Peyer's patch (tissue), 4 donors: ENCODE results near the gene GUCA1A. TPM values are rescaled to one million over a fixed set of nuclear protein-coding genes. Genes with fewer than 3 reads are reported as not detected.

Source experiments
- DNase-seq, 3 donors: peaks; one replicate each; pipeline ENCODE4 v3.0.0-alpha.2; 2017 to 2019
- H3K27ac ChIP-seq, 4 donors: fragments of 200-600 bp; sonication (generic); one replicate each; pipeline ENCODE4 v1.5.1; 2016 to 2019
- H3K27me3 ChIP-seq, 2 donors: fragments of 200-600 bp; sonication (generic); one replicate each; pipeline ENCODE4 v1.5.1; 2019
- H3K36me3 ChIP-seq, 3 donors: fragments of 200-600 bp; sonication (generic); one replicate each; pipeline ENCODE4 v1.5.1; 2016 to 2019
- H3K4me1 ChIP-seq, 4 donors: fragments of 200-600 bp; sonication (generic); one replicate each; pipeline ENCODE4 v1.5.1; 2016 to 2019
- H3K4me3 ChIP-seq, 4 donors: fragments of 200-600 bp; sonication (generic); 1 replicate in 3 of 4; 2 replicates in 1 of 4; pipeline ENCODE4 v1.5.1; 2016 to 2019; ENCODE audit warnings: mild to moderate bottlenecking in 1 of 4
- H3K9me3 ChIP-seq, 4 donors: fragments of 200-600 bp; sonication (generic); one replicate each; pipeline ENCODE4 v1.5.1; 2016 to 2019; ENCODE audit warnings: mild to moderate bottlenecking in 1 of 4
- CTCF ChIP-seq, 6 experiments: fragments of 450-650 bp in 4 of 6; fragments of 200-600 bp in 2 of 6; sonication (generic) in 1 of 6; IDR thresholded peaks; one replicate each; pipeline ENCODE4 v1.5.1; 2017 to 2019; ENCODE audit warnings: antibody characterized with exemption in 6 of 6, mild to moderate bottlenecking in 3 of 6, moderate library complexity in 1 of 6
- POLR2A ChIP-seq, 2 donors: fragments of 450-650 bp; IDR thresholded peaks; one replicate each; pipeline ENCODE4 v1.5.1; 2017; ENCODE audit warnings: antibody characterized with exemption in 2 of 2, mild to moderate bottlenecking in 2 of 2, moderate library complexity in 2 of 2
- total RNA-seq, 4 donors: library from RNA; depleted of rRNA; stranded (reverse); fragments of >200 nt; gene quantifications; one replicate each; pipeline ENCODE4 v1.1.0, GENCODE V29; 2016

The GUCA1A gene
- total RNA-seq, 4 donors from 2014 or later: not detected

GRCh38 chr6:42153921-42154320, 19.2 kb upstream of the GUCA1A start:
- Histone ChIP-seq H3K36me3 (no peaks in the 10 kb centered on the region), H3K9me3 (no peaks in the 10 kb centered on the region), H3K4me1 (no peaks in the 10 kb centered on the region), H3K27me3 (no peaks in the 10 kb centered on the region), H3K4me3 (no peak overlapping the region), H3K27ac (no peak overlapping the region)
- no peak for TF ChIP-seq POLR2A (IDR thresholded peaks at IDR 0.05)
- TF ChIP-seq CTCF (IDR thresholded peaks at IDR 0.05): no peak
- DNase-seq: no peak

- TF ChIP-seq POLR2A (IDR thresholded peaks at IDR 0.05) (no peak), CTCF (IDR thresholded peaks at IDR 0.05) (no peak)
- no peaks in the 10 kb centered on the region for H3K36me3 ChIP-seq
- DNase-seq: no peak
These were observed 18.5 kb upstream of the GUCA1A start for GRCh38 chr6:42154461-42155209.

GRCh38 chr6:42155293-42155692, 17.9 kb upstream of the GUCA1A start:
- no peak for TF ChIP-seq POLR2A (IDR thresholded peaks at IDR 0.05)
- no peak for TF ChIP-seq CTCF (IDR thresholded peaks at IDR 0.05)
- Histone ChIP-seq H3K36me3 (no peaks in the 10 kb centered on the region), H3K4me3 (no peak overlapping the region)

More at GRCh38 chr6:42154461-42155209, 18.5 kb upstream of the GUCA1A start:
- Histone ChIP-seq H3K27me3 (no peaks in the 10 kb centered on the region), H3K4me3 (no peak overlapping the region), H3K4me1 (no peaks in the 10 kb centered on the region), H3K27ac (no peak overlapping the region), H3K9me3 (no peaks in the 10 kb centered on the region)

GRCh38 chr6:42156638-42157037, 16.5 kb upstream of the GUCA1A start:
- H3K27me3 ChIP-seq: no peaks in the 10 kb centered on the region
- DNase-seq: no peak
- no peaks in the 10 kb centered on the region for H3K36me3 ChIP-seq
- H3K4me1 ChIP-seq: no peaks in the 10 kb centered on the region
- no peak for TF ChIP-seq POLR2A (IDR thresholded peaks at IDR 0.05)
- TF ChIP-seq CTCF (IDR thresholded peaks at IDR 0.05): no peak
- H3K27ac ChIP-seq: no peak overlapping the region
- H3K4me3 ChIP-seq: no peak overlapping the region
- H3K9me3 ChIP-seq: no peaks in the 10 kb centered on the region

More at GRCh38 chr6:42155293-42155692, 17.9 kb upstream of the GUCA1A start:
- no peak overlapping the region for H3K27ac ChIP-seq
- H3K9me3 ChIP-seq: no peaks in the 10 kb centered on the region
- no peak for DNase-seq
- no peaks in the 10 kb centered on the region for H3K27me3 ChIP-seq
- H3K4me1 ChIP-seq: no peaks in the 10 kb centered on the region

GRCh38 chr6:42158011-42158410, 15.2 kb upstream of the GUCA1A start:
- H3K36me3 ChIP-seq: no peaks in the 10 kb centered on the region
- TF ChIP-seq POLR2A (IDR thresholded peaks at IDR 0.05) (no peak), CTCF (IDR thresholded peaks at IDR 0.05) (no peak)

More at GRCh38 chr6:42158011-42158410, 15.2 kb upstream of the GUCA1A start:
- DNase-seq: no peak
- H3K4me1 ChIP-seq: no peaks in the 10 kb centered on the region
- no peak overlapping the region for H3K4me3 ChIP-seq
- H3K9me3 ChIP-seq: no peaks in the 10 kb centered on the region
- no peaks in the 10 kb centered on the region for H3K27me3 ChIP-seq
- no peak overlapping the region for H3K27ac ChIP-seq
